Activated gamma-delta T cell treated with Interleukin-2 at 50 U/mL for 16 hours (primary cell): Measurements from ENCODE around the gene MRPS23.
A peak's percentile ranks its signal among the peaks of the same experiment; 100 is the strongest.
"Not testable (repeated sequence)": the region's sequence is repeated elsewhere in the genome, so short reads cannot be mapped to it uniquely, and the experiment has no call there.

Experiments used
- DNase-seq: peaks from one replicate; pipeline ENCODE4 v3.0.0-alpha.2; 2020

MRPS23 gene

GRCh38 chr17:57861790-57862693 lies 12.2 kb upstream of the MRPS23 start:
- DNase-seq, result no peak

- peak; percentile 36 for DNase-seq
These were observed 11.4 kb upstream of the MRPS23 start for GRCh38 chr17:57861000-57861789.

GRCh38 chr17:57860414-57860999 lies 10.7 kb upstream of the MRPS23 start:
- DNase-seq, result no peak

- DNase-seq, result no peak
These were observed 10.0 kb upstream of the MRPS23 start for GRCh38 chr17:57859601-57860413.

- no peak for DNase-seq
These were observed 9.0 kb upstream of the MRPS23 start for GRCh38 chr17:57858838-57859237.

DNA sequence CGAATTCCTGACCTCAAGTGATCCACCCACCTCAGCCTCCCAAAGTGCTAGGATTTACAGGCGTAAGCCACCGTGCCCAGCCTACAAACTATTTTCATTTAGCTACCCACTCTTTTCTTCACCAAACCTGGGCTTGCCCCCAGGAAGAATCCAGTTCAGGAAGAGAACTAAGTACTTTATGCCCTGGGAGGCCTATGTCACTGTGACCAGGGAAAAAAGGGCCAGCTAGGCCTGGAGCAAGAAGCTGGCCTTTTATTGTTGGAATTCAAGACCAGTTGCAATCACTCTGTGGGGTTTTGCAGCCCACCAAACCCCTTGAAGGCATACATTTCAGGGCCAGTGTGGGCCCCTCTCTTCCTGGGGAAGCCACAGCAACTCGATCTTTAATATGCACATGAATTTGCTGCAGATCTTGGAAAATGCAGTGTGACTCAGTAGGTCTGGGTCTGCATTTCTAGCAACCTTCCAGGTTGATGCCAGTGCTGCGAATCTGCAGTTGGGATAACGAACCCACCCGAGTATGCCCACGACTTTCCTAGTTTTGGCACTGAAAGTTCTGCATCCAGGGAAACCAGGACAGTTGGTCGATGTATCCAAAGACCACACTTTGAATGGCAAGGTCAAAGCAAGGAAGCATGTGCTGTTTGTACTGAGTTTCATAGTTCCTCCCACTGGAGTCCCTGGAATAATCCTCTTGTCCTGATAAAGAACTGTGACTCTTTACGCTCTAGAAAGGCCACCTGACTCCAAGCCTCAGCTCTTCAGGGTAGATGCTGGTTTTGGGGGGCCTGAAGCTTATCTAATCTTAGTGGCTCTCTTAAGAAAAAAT lies 7.2 kb upstream of the MRPS23 start:
- DNase-seq, result no peak

DNA sequence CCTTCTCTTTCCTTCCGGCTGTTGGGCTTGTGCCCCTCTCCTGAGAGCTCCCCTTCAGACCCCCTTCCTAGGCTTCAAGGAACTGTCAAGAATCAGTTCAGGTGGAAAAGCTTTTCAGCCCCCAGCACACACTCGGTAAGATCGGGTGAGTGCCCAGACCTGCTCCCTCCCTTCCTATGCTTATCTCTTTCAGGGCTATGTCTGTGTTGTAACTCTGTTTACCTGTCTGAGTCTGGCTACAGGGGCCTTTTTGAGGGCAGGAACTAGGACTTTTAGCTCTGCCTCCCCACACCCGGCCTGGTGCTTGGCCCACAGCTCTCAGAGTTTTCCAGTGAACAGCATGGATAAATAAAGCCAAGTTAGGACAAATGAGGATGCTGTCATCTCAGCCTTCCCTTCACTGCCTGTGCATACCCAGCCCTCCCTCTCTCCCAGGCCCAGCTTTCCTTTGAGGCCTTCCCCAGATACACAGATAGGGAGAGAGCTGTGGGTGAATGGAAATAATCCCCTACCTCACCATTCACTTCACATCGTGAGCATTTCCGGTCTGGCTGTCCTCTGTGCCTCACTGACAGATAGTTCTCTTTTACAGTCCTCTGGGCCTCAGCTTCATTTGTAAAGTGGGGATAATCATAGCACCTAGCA lies 5.7 kb upstream of the MRPS23 start:
- no peak for DNase-seq

DNA sequence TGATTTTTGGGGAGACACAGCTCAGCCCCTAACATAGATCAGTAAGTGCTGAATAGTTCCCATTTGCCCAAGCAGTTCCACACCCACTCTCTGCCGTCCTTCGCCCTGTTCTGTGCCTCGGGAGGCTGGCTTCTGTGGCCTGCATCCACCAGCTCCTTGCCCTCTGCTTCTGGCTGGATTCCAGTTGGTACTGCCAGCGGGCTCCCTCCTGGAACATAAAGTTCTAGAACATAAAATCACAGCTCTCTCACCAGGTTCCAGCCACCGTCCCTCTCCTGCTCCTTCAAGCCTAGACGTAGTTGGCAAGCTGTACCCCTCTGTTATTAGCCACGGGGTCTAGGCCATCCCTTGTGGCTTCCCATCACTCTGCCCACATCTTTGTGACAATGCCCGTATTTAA lies 3.9 kb upstream of the MRPS23 start:
- no peak for DNase-seq

DNA sequence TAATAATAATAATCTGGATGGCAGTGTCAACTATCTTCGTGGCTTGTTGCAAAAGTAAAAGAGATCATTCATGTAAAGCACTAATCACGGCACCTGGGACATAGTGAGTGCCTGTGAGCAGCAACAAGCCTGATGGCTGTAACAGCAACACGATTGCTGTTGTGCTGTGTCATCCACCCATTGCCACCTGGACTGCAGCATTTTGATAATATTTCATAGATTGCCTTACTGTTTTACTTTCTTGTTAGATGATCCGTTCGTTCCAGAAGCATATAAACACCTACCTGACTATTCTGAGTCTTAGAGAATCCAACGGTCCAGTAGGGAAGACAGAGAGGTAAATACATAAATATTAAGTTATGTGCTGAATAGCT lies 3.1 kb upstream of the MRPS23 start:
- DNase-seq, result no peak

DNA sequence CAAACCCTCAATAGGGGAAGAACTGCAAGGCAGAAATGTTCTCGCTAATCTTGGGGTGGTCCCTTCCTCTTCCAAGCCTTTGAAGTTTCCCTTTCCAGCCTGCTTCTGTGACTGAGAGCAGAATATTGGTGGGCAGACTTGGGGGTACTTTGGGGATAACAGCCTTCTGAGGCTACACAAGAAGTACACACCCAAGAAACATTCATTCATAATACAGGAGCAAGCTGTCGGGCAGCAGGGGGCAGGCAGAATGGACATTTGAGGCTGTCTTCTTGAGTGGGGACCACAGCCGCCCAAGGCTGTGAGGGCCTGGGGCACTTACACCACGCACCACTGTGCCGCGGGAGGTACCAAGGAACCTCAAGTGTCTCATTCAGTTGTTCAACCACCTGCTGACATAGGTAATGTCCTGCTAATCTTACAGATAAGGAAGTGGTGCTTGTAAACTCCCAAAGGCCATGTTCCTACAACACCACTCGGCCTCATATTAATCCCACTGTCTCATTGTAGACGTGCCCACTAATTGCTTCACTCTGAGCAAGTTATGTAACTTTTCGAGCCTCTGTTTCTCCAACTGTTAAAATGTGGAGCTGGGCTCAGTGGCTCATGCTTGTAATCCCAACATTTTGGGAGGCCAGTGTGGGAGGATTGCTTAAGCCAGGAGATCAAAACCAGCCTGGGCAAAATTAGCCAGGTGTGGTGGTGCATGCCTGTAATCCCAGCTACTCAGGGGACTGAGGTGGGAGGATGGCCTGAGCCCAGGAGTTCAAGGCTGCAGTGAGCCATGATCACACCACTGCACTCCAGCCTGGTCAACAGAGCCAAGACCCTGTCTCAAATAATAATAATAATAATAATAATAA lies 2.5 kb upstream of the MRPS23 start:
- DNase-seq, result no peak

- DNase-seq, result no peak
These were observed 526 bp downstream of the MRPS23 start for GRCh38 chr17:57849163-57849873.

GRCh38 chr17:57846056-57846945 lies 3.5 kb downstream of the MRPS23 start:
- not testable (repeated sequence) for DNase-seq

- no peak for DNase-seq
These were observed 7.6 kb downstream of the MRPS23 start for GRCh38 chr17:57842280-57842679.

GRCh38 chr17:57839571-57839923 lies 10.3 kb downstream of the MRPS23 start:
- DNase-seq, result no peak

- DNase-seq, result no peak
These were observed 10.8 kb downstream of the MRPS23 start for GRCh38 chr17:57838857-57839570.

GRCh38 chr17:57838453-57838852 lies 11.4 kb downstream of the MRPS23 start:
- DNase-seq, result no peak

DNA sequence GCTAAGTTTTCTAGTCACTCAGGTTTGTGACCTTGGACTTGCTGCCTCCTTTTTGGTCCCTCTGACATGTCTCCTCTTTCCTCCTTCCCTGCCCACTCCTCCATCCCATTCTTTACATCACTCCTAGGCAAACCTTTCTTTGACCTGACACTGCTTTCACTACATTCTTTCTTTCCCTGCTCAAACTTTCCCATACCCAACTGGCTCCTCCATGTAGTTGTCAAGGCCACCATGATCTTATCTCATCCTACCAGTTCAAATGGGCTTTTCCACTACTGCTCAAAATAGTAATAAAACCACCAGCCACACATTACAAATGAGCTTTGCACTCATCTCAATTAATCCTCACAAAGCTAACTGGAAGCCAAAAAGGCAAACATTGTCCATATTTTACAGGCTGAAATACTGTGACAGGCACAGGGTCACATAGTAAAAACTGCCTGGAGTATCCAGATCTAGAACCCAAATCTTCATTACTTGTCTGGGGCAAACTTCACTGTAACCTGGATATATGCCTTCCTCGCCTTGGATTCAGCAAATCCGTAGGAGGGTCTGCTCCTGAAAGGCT lies 14.4 kb downstream of the MRPS23 start:
- DNase-seq, result no peak
